ENCODE data around the gene MEGF9.
"Not testable (repeated sequence)": the region's sequence is repeated elsewhere in the genome, so short reads cannot be mapped to it uniquely, and the experiment has no call there.

Gene MEGF9

DNA sequence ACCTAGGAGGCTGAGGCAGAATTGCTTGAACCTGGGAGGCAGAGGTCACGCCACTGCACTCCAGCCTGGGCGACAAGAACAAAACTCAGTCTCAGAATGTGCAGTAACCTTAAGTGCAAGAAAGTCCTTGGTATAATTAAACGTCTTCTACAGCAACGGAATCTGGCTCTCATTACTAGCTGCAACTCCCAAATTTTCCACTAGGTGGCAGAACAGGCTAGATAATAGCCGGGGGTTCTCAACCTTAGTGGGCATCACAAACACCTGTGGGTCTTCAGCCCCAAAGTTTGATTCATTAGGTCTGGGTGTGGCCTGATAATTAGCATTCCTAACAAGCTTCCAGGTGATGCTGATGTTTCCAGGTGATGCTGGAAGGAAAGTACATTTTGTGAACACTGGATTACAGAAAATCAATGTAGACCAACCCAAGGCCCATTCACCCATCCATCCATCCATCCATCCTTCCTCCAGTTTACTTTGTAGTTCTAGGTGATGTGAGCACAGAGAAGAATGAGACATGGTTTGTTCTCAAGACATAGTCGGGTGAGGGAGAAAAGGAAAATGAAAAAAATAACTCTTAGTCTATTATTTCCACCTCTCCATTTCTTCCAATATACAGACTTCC lies 41.7 kb upstream of the MEGF9 start:
- peak overlapping the region; percentile 52 for H3K27ac ChIP-seq
- TF ChIP-seq, protein P1, sequence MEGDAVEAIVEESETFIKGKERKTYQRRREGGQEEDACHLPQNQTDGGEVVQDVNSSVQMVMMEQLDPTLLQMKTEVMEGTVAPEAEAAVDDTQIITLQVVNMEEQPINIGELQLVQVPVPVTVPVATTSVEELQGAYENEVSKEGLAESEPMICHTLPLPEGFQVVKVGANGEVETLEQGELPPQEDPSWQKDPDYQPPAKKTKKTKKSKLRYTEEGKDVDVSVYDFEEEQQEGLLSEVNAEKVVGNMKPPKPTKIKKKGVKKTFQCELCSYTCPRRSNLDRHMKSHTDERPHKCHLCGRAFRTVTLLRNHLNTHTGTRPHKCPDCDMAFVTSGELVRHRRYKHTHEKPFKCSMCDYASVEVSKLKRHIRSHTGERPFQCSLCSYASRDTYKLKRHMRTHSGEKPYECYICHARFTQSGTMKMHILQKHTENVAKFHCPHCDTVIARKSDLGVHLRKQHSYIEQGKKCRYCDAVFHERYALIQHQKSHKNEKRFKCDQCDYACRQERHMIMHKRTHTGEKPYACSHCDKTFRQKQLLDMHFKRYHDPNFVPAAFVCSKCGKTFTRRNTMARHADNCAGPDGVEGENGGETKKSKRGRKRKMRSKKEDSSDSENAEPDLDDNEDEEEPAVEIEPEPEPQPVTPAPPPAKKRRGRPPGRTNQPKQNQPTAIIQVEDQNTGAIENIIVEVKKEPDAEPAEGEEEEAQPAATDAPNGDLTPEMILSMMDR (conservative IDR thresholded peaks at IDR 0.05) = peak; percentile 86

GRCh38 chr9:120755044-120755443 lies 40.8 kb upstream of the MEGF9 start:
- H3K27ac ChIP-seq = no peak overlapping the region
- TF ChIP-seq, protein P1 (conservative IDR thresholded peaks at IDR 0.05) = no peak

- TF ChIP-seq, protein P1 (conservative IDR thresholded peaks at IDR 0.05) = no peak
- H3K27ac ChIP-seq = no peak overlapping the region
These were observed 36.2 kb upstream of the MEGF9 start for GRCh38 chr9:120750421-120750820.

- H3K27ac ChIP-seq = not testable (repeated sequence)
These were observed 32.1 kb upstream of the MEGF9 start for GRCh38 chr9:120746366-120746765.

DNA sequence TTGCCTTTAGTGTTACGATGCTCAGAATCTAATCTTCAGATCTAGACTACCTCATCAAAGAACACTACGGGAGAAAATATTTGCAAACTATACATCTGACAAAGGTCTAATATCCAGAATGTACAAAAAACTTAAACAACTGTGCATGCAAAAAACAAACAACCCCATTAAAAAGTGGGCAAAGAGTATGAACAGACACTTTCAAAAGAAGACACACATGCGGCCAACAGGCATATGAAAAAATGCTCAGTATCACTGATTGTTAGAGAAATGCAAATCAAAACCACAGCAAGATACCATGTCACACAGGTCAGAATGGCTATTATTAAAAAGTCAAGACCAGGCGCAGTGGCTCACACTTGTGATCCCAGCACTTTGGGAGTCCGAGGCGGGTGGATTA lies 31.0 kb upstream of the MEGF9 start:
- TF ChIP-seq, protein P1 (conservative IDR thresholded peaks at IDR 0.05) = no peak
- H3K27ac ChIP-seq = no peak overlapping the region

- no peak overlapping the region for H3K27ac ChIP-seq
- TF ChIP-seq, protein P1 (conservative IDR thresholded peaks at IDR 0.05) = peak; percentile 72
These were observed 28.7 kb upstream of the MEGF9 start for GRCh38 chr9:120742951-120743416.

- H3K27ac ChIP-seq = no peak overlapping the region
- TF ChIP-seq, protein P1 (conservative IDR thresholded peaks at IDR 0.05) = no peak
These were observed 27.4 kb upstream of the MEGF9 start for GRCh38 chr9:120741701-120742100.

DNA sequence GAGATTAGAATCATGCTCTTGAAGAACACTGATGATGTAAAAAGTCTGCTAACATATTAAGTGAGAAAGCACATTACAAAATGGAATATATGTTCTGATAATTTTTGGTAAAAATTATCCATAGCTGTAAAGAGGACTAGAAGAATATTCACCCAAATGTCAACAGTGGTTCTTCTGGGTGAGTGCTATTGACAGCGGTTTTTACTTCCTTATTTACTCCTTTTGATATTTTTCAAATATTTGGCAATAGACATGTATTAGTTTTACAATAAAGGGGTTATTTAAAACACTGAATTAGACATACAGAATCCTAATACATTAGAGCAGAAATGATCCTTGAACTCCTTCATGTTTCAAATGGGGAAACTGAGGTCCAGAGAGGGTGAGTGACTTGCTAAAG lies 26.9 kb upstream of the MEGF9 start:
- no peak overlapping the region for H3K27ac ChIP-seq

More for the DNA sequence above, 26.9 kb upstream of the MEGF9 start:
- TF ChIP-seq, protein P1 (conservative IDR thresholded peaks at IDR 0.05) = no peak
